Neural progenitor cell (in vitro differentiated cells): ENCODE results near the gene TKT. TPM values are rescaled to one million over a fixed set of nuclear protein-coding genes. Genes with fewer than 3 reads are reported as not detected.
"Not testable (repeated sequence)": the region's sequence is repeated elsewhere in the genome, so short reads cannot be mapped to it uniquely, and the experiment has no call there.

Experiments
- DNase-seq: peaks from one replicate; pipeline ENCODE4 v3.0.0-alpha.2; 2016; ENCODE audit warnings: low spot score
- H2AFZ ChIP-seq: fragments of 200-600 bp; sonication (generic); replicated peaks from 2 replicates; pipeline ENCODE4 v1.6.1; 2016; ENCODE audit warnings: antibody characterized with exemption
- H3F3A ChIP-seq: fragments of 200-600 bp; sonication (generic); 2 replicates; pipeline ENCODE4 v1.6.1; 2016; ENCODE audit warnings: antibody characterized with exemption, low read depth
- H3K27ac ChIP-seq: fragments of 200-600 bp; sonication (generic); 2 replicates; pipeline ENCODE4 v1.5.1; 2016; ENCODE audit warnings: mild to moderate bottlenecking
- H3K27me3 ChIP-seq: fragments of 200-600 bp; sonication (generic); 2 replicates; pipeline ENCODE4 v1.6.1; 2016; ENCODE audit warnings: mild to moderate bottlenecking, moderate library complexity
- H3K36me3 ChIP-seq: fragments of 200-600 bp; sonication (generic); 2 replicates; pipeline ENCODE4 v1.5.1; 2016
- H3K4me1 ChIP-seq: fragments of 200-600 bp; sonication (generic); 2 replicates; pipeline ENCODE4 v1.6.1; 2016; ENCODE audit warnings: mixed run types
- H3K4me2 ChIP-seq: fragments of 200-600 bp; sonication (generic); 2 replicates; pipeline ENCODE4 v1.6.1; 2016
- H3K4me3 ChIP-seq: fragments of 200-600 bp; sonication (generic); 2 replicates; pipeline ENCODE4 v1.5.1; 2016
- H3K79me2 ChIP-seq: fragments of 200-600 bp; sonication (generic); 2 replicates; pipeline ENCODE4 v1.6.1; 2016; ENCODE audit warnings: low read depth
- H3K9ac ChIP-seq: fragments of 200-600 bp; sonication (generic); 2 replicates; pipeline ENCODE4 v1.6.1; 2016
- H3K9me3 ChIP-seq: fragments of 200-600 bp; sonication (generic); 2 replicates; pipeline ENCODE4 v1.5.1; 2016; ENCODE audit warnings: low read depth
- H4K20me1 ChIP-seq: fragments of 200-600 bp; sonication (generic); 2 replicates; pipeline ENCODE4 v1.6.1; 2016; ENCODE audit warnings: low read depth
- H3K27ac Mint-ChIP-seq: 3 replicates; pipeline ENCODE4 v1.8.0; 2021; ENCODE audit warnings: mixed read lengths
- H3K27me3 Mint-ChIP-seq: 2 replicates; pipeline ENCODE4 v1.8.0; 2022; ENCODE audit warnings: low read depth, mild to moderate bottlenecking, inconsistent platforms, moderate library complexity, mixed read lengths; ENCODE audit not compliant: insufficient read depth
- H3K36me3 Mint-ChIP-seq: 3 replicates; pipeline ENCODE4 v1.8.0; 2021; ENCODE audit warnings: mixed read lengths
- H3K4me1 Mint-ChIP-seq: 3 replicates; pipeline ENCODE4 v1.8.0; 2021; ENCODE audit warnings: mixed read lengths
- H3K4me3 Mint-ChIP-seq: 3 replicates; pipeline ENCODE4 v1.8.0; 2021; ENCODE audit warnings: mild to moderate bottlenecking, moderate library complexity, mixed read lengths
- H3K9me3 Mint-ChIP-seq: 3 replicates; pipeline ENCODE4 v1.8.0; 2020; ENCODE audit warnings: mixed read lengths
- EZH2 ChIP-seq: fragments of 200-600 bp; sonication (generic); IDR thresholded peaks from 2 replicates; pipeline ENCODE4 v1.6.1; 2017; ENCODE audit warnings: antibody characterized with exemption, mild to moderate bottlenecking, moderate library complexity
- EZH2phosphoT487 ChIP-seq: fragments of 200-600 bp; sonication (generic); IDR thresholded peaks from 2 replicates; pipeline ENCODE4 v1.6.1; 2017; ENCODE audit warnings: antibody characterized with exemption
- total RNA-seq: library from RNA; depleted of rRNA; stranded (reverse); fragments of >200 nt; gene quantifications from 2 replicates; pipeline ENCODE4 v1.2.3, GENCODE V29; 2015; ENCODE audit warnings: low replicate concordance
- TF ChIP-seq, protein P1 (sequence below): fragments of 200-600 bp; sonication (generic); IDR thresholded peaks from 2 replicates; pipeline ENCODE4 v1.5.1; 2017; ENCODE audit warnings: antibody characterized with exemption, mild to moderate bottlenecking

The TKT gene
- total RNA-seq, 1 donor from 2014 or later: 292 TPM

DNA sequence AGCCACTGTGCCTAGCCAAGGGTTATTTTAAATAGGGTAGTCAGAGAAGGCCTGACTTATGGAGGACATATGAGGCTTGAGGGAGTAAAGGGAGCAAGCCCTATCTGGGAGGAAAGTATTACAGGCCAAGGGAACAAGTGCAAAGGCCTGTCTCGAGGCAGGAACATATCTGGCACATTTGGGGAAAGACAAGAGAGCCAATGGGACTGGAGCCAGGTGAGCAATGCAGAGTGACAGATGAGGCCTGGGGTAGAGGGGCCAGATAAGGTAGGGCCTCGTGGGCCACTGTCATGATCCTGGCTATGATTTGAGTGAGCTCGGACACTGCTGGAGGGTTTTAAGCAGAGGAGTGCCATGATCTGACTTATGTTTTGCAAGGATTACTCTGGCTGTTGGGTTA lies 47.7 kb upstream of the TKT start:
- Mint-ChIP-seq H3K9me3 (no peaks in the 10 kb centered on the region), H3K4me3 (no peak overlapping the region), H3K4me1 (no peaks in the 10 kb centered on the region), H3K36me3 (peaks cover 17% of the 10 kb centered on the region), H3K27ac (no peak overlapping the region), H3K27me3 (no peaks in the 10 kb centered on the region)
- no peak overlapping the region for H3K27ac ChIP-seq
- peaks cover 15% of the 10 kb centered on the region for H3F3A ChIP-seq
- no peaks in the 10 kb centered on the region for H3K9me3 ChIP-seq
- H3K4me3 ChIP-seq: no peak overlapping the region
- peaks cover 17% of the 10 kb centered on the region for H3K36me3 ChIP-seq
- no peaks in the 10 kb centered on the region for H3K27me3 ChIP-seq
- TF ChIP-seq, protein P1, sequence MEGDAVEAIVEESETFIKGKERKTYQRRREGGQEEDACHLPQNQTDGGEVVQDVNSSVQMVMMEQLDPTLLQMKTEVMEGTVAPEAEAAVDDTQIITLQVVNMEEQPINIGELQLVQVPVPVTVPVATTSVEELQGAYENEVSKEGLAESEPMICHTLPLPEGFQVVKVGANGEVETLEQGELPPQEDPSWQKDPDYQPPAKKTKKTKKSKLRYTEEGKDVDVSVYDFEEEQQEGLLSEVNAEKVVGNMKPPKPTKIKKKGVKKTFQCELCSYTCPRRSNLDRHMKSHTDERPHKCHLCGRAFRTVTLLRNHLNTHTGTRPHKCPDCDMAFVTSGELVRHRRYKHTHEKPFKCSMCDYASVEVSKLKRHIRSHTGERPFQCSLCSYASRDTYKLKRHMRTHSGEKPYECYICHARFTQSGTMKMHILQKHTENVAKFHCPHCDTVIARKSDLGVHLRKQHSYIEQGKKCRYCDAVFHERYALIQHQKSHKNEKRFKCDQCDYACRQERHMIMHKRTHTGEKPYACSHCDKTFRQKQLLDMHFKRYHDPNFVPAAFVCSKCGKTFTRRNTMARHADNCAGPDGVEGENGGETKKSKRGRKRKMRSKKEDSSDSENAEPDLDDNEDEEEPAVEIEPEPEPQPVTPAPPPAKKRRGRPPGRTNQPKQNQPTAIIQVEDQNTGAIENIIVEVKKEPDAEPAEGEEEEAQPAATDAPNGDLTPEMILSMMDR: no peak
- no peak for TF ChIP-seq EZH2phosphoT487
- TF ChIP-seq EZH2: no peak
- no peaks in the 10 kb centered on the region for H3K79me2 ChIP-seq
- H3K9ac ChIP-seq: no peak overlapping the region
- DNase-seq: no peak
- H3K4me1 ChIP-seq: no peaks in the 10 kb centered on the region
- H3K4me2 ChIP-seq: no peak overlapping the region
- no peak overlapping the region for H2AFZ ChIP-seq
- peaks cover 5% of the 10 kb centered on the region for H4K20me1 ChIP-seq

DNA sequence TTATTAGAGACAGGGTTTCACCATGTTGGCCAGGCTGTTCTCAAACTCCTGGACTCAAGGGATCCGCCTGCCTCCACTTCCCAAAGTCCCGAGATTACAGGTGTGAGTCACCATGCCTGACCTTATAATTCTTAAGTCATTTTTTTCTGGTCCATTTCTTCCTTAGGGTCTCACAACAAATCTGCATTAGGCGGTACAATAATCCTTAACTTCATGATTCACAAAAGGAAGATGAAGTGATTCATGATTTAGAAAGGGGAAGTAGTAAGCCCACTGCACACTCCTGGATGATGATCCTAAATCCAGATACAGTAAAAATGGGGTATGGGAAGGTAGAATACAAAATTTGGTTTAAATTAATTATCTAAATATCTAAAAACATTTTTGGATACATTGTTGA lies 45.0 kb upstream of the TKT start:
- Histone ChIP-seq H3K4me3 (no peak overlapping the region), H3K4me2 (no peak overlapping the region), H3K27ac (no peak overlapping the region), H3K36me3 (peaks cover 12% of the 10 kb centered on the region), H3K4me1 (no peaks in the 10 kb centered on the region), H3K79me2 (no peaks in the 10 kb centered on the region), H2AFZ (no peak overlapping the region), H4K20me1 (peaks cover 5% of the 10 kb centered on the region), H3K9ac (no peak overlapping the region), H3F3A (peaks cover 15% of the 10 kb centered on the region), H3K9me3 (no peaks in the 10 kb centered on the region), H3K27me3 (no peaks in the 10 kb centered on the region)
- Mint-ChIP-seq H3K27ac (no peak overlapping the region), H3K36me3 (peaks cover 17% of the 10 kb centered on the region), H3K4me3 (no peak overlapping the region), H3K4me1 (no peaks in the 10 kb centered on the region), H3K27me3 (no peaks in the 10 kb centered on the region), H3K9me3 (no peaks in the 10 kb centered on the region)
- DNase-seq: no peak
- no peak for TF ChIP-seq EZH2phosphoT487
- TF ChIP-seq EZH2: no peak
- TF ChIP-seq, protein P1: no peak

GRCh38 chr3:53299611-53300023 lies 43.8 kb upstream of the TKT start:
- not testable (repeated sequence) for H4K20me1 ChIP-seq, H3K4me1 ChIP-seq, H3K4me1 Mint-ChIP-seq, H3K27ac ChIP-seq, H3K4me3 ChIP-seq, H3K27me3 Mint-ChIP-seq, H3K27me3 ChIP-seq, H3K4me3 Mint-ChIP-seq, H3K79me2 ChIP-seq, H3K27ac Mint-ChIP-seq, H3K4me2 ChIP-seq, H3K9ac ChIP-seq, H2AFZ ChIP-seq, H3K36me3 ChIP-seq, H3K9me3 Mint-ChIP-seq, H3K9me3 ChIP-seq
- H3F3A ChIP-seq: peaks cover 15% of the 10 kb centered on the region
- H3K36me3 Mint-ChIP-seq: peaks cover 19% of the 10 kb centered on the region
- TF ChIP-seq, protein P1: peak; percentile 96
- DNase-seq: peak; percentile 66

- H4K20me1 ChIP-seq: peaks cover 5% of the 10 kb centered on the region
- DNase-seq: no peak
- no peak for TF ChIP-seq EZH2
- TF ChIP-seq, protein P1: no peak
- no peak for TF ChIP-seq EZH2phosphoT487
- no peak overlapping the region for H3K4me3 ChIP-seq
- H3K9ac ChIP-seq: no peak overlapping the region
- no peaks in the 10 kb centered on the region for H3K27me3 ChIP-seq
- no peak overlapping the region for H3K27ac ChIP-seq
- peaks cover 13% of the 10 kb centered on the region for H3K36me3 Mint-ChIP-seq
- no peak overlapping the region for H3K27ac Mint-ChIP-seq
- H3K9me3 Mint-ChIP-seq: no peaks in the 10 kb centered on the region
- no peak overlapping the region for H2AFZ ChIP-seq
- H3F3A ChIP-seq: peaks cover 7% of the 10 kb centered on the region
- H3K4me2 ChIP-seq: no peak overlapping the region
- H3K4me1 Mint-ChIP-seq: no peaks in the 10 kb centered on the region
- H3K27me3 Mint-ChIP-seq: peaks cover 2% of the 10 kb centered on the region
- H3K36me3 ChIP-seq: peaks cover 9% of the 10 kb centered on the region
- H3K4me3 Mint-ChIP-seq: no peak overlapping the region
- no peaks in the 10 kb centered on the region for H3K9me3 ChIP-seq
- no peaks in the 10 kb centered on the region for H3K79me2 ChIP-seq
- H3K4me1 ChIP-seq: no peaks in the 10 kb centered on the region
Measured at GRCh38 chr3:53295410-53295809, 39.6 kb upstream of the TKT start.
